DND-41 (cell line): ENCODE results near the gene ZNF474.

Experiments
- ATAC-seq: fragments of 200-7000 bp; cut with Tn5 transposase; 3 replicates; pipeline ENCODE4 v1.9.1; 2021; ENCODE audit warnings: low read depth; ENCODE audit not compliant: insufficient read depth
- DNase-seq: peaks from one replicate; pipeline ENCODE4 v3.0.0-alpha.2; 2020
- H2AFZ ChIP-seq: 2 replicates; pipeline ENCODE4 v1.6.0; 2012; ENCODE audit warnings: low read depth, low read length
- H3K27ac ChIP-seq: 2 replicates; pipeline ENCODE4 v1.5.1; 2012; ENCODE audit warnings: low read length, inconsistent platforms
- H3K27me3 ChIP-seq: fragments of 200-600 bp; sonication (generic); 2 replicates; pipeline ENCODE4 v1.6.0; 2012; ENCODE audit warnings: low read length, mild to moderate bottlenecking, inconsistent platforms; ENCODE audit not compliant: insufficient read depth, poor library complexity
- H3K36me3 ChIP-seq: 2 replicates; pipeline ENCODE4 v1.5.1; 2012; ENCODE audit warnings: low read length, inconsistent platforms; ENCODE audit not compliant: insufficient read depth
- H3K4me1 ChIP-seq: 2 replicates; pipeline ENCODE4 v1.5.1; 2012; ENCODE audit warnings: mild to moderate bottlenecking, low read length; ENCODE audit not compliant: insufficient read depth
- H3K4me2 ChIP-seq: 2 replicates; pipeline ENCODE4 v1.6.0; 2012; ENCODE audit warnings: mild to moderate bottlenecking, moderate library complexity, low read length, inconsistent platforms; ENCODE audit not compliant: insufficient read depth
- H3K4me3 ChIP-seq, 2 experiments: fragments of 200-600 bp in 1 of 2; shearing (Covaris generic) in 1 of 2; 2 replicates each; pipeline ENCODE4 v1.5.1; 2012 to 2016; ENCODE audit warnings: inconsistent platforms in 2 of 2, low read length in 2 of 2, mild to moderate bottlenecking in 2 of 2, low read depth in 1 of 2, moderate library complexity in 1 of 2
- H3K79me2 ChIP-seq: 2 replicates; pipeline ENCODE4 v1.6.0; 2012; ENCODE audit warnings: low read length, inconsistent platforms; ENCODE audit not compliant: insufficient read depth
- H3K9ac ChIP-seq: 2 replicates; pipeline ENCODE4 v1.6.0; 2012; ENCODE audit warnings: low read depth, mild to moderate bottlenecking, inconsistent platforms, low read length, moderate library complexity
- H3K9me3 ChIP-seq: 2 replicates; pipeline ENCODE4 v1.5.1; 2012; ENCODE audit warnings: low read length, moderate library complexity, mild to moderate bottlenecking, inconsistent platforms; ENCODE audit not compliant: insufficient read depth, severe bottlenecking
- H4K20me1 ChIP-seq: 2 replicates; pipeline ENCODE4 v1.6.0; 2012; ENCODE audit warnings: low read length; ENCODE audit not compliant: insufficient read depth
- EZH2 ChIP-seq: IDR thresholded peaks from 3 replicates; pipeline ENCODE4 v1.6.1; 2012; ENCODE audit warnings: borderline replicate concordance, low read depth, mild to moderate bottlenecking, moderate library complexity, low read length, inconsistent platforms; ENCODE audit not compliant: severe bottlenecking
- TF ChIP-seq, protein P1 (sequence below): IDR thresholded peaks from 2 replicates; pipeline ENCODE4 v1.5.1; 2012; ENCODE audit warnings: borderline replicate concordance, low read length, moderate library complexity, mild to moderate bottlenecking; ENCODE audit not compliant: poor library complexity, severe bottlenecking; ENCODE audit errors: extremely low read depth

The ZNF474 gene

DNA sequence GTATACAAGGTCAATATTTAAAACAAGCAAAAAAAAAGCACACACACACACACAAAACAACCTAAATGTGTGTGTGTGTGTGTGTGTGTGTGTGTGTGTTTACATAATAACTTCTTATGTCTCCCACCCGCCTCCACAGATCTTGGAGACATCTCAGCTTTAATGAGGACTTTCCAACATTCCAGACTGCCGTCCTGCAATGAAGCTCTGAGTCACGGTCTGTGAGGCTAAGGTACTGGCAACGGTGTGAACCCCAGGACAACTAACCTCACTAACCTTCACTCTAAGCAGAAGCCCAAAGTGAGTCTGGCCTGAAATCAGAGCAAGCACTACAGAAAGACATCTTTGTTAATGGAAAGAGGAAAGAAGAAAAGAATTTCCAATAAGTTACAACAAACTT, 22.3 kb downstream of the ZNF474 start:
- H3K27me3 ChIP-seq, result no peaks in the 10 kb centered on the region
- no peaks in the 10 kb centered on the region for H3K79me2 ChIP-seq
- no peak overlapping the region for H3K4me3 ChIP-seq
- no peak overlapping the region for H2AFZ ChIP-seq
- no peak overlapping the region for H3K4me2 ChIP-seq
- ATAC-seq (no peak), DNase-seq (no peak)
- H3K27ac ChIP-seq, result no peak overlapping the region
- no peak overlapping the region for H3K9ac ChIP-seq
- peaks cover 6% of the 10 kb centered on the region for H3K4me1 ChIP-seq
- TF ChIP-seq EZH2, result no peak
- TF ChIP-seq, protein P1, sequence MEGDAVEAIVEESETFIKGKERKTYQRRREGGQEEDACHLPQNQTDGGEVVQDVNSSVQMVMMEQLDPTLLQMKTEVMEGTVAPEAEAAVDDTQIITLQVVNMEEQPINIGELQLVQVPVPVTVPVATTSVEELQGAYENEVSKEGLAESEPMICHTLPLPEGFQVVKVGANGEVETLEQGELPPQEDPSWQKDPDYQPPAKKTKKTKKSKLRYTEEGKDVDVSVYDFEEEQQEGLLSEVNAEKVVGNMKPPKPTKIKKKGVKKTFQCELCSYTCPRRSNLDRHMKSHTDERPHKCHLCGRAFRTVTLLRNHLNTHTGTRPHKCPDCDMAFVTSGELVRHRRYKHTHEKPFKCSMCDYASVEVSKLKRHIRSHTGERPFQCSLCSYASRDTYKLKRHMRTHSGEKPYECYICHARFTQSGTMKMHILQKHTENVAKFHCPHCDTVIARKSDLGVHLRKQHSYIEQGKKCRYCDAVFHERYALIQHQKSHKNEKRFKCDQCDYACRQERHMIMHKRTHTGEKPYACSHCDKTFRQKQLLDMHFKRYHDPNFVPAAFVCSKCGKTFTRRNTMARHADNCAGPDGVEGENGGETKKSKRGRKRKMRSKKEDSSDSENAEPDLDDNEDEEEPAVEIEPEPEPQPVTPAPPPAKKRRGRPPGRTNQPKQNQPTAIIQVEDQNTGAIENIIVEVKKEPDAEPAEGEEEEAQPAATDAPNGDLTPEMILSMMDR, result no peak
- no peaks in the 10 kb centered on the region for H3K36me3 ChIP-seq
- H3K9me3 ChIP-seq, result no peaks in the 10 kb centered on the region
- H4K20me1 ChIP-seq, result no peaks in the 10 kb centered on the region

DNA sequence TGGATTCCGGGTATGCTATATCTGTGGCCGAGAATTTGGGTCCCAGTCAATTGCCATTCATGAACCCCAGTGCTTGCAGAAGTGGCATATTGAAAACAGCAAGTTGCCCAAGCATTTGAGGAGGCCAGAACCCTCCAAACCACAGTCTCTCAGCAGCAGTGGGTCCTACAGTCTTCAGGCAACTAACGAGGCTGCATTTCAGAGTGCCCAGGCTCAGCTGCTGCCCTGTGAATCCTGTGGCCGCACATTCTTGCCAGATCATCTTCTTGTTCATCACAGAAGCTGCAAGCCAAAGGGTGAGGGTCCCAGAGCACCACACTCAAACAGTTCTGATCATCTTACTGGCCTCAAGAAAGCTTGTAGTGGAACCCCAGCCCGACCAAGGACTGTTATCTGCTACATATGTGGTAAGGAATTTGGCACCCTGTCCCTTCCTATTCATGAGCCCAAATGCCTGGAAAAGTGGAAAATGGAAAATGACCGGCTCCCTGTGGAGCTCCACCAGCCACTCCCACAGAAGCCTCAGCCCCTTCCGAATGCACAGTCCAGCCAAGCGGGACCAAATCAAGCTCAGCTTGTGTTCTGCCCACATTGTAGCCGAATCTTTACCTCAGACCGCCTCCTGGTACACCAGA, 23.0 kb downstream of the ZNF474 start:
- Histone ChIP-seq H3K79me2 (no peaks in the 10 kb centered on the region), H3K27ac (no peak overlapping the region), H3K9ac (no peak overlapping the region), H3K4me1 (peaks cover 6% of the 10 kb centered on the region), H3K4me2 (no peak overlapping the region), H3K4me3 (no peak overlapping the region), H3K27me3 (no peaks in the 10 kb centered on the region), H2AFZ (no peak overlapping the region), H3K9me3 (no peaks in the 10 kb centered on the region), H3K36me3 (no peaks in the 10 kb centered on the region), H4K20me1 (no peaks in the 10 kb centered on the region)
- TF ChIP-seq, protein P1, result no peak
- no peak for TF ChIP-seq EZH2
- DNase-seq (no peak), ATAC-seq (no peak)

DNA sequence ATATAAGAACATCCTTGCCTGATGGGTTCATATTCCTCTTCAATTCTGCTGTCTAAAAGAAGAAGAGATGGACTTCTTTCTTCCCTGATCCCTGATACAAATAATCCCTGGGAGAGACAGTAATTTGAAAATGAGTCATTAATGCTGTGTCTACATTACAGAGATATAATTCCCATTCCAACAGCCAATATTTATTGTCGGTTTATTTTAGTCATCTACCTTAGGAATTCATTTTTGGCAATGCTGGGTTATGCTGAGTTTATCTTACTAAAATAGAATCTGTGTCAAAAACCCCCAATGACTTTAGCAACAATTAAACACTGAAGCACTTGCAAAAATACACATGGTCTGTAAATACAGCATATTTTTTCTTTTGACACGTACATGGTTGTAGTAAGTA, 23.9 kb downstream of the ZNF474 start:
- H2AFZ ChIP-seq, result no peak overlapping the region
- no peak overlapping the region for H3K4me3 ChIP-seq
- H3K27me3 ChIP-seq, result no peaks in the 10 kb centered on the region
- H3K79me2 ChIP-seq, result no peaks in the 10 kb centered on the region
- DNase-seq, result no peak
- no peak for ATAC-seq
- H3K4me1 ChIP-seq, result peaks cover 6% of the 10 kb centered on the region
- no peak for TF ChIP-seq EZH2
- TF ChIP-seq, protein P1, result no peak
- no peak overlapping the region for H3K4me2 ChIP-seq
- H3K36me3 ChIP-seq, result no peaks in the 10 kb centered on the region
- H3K9me3 ChIP-seq, result no peaks in the 10 kb centered on the region
- H4K20me1 ChIP-seq, result no peaks in the 10 kb centered on the region
- H3K27ac ChIP-seq, result no peak overlapping the region
- no peak overlapping the region for H3K9ac ChIP-seq
